Measurements from ENCODE around the gene ZC3H10.
"Not testable (repeated sequence)": the region's sequence is repeated elsewhere in the genome, so short reads cannot be mapped to it uniquely, and the experiment has no call there.

The ZC3H10 gene

GRCh38 chr12:56115329-56115728 lies 2.7 kb upstream of the ZC3H10 start:
- H3K9me3 ChIP-seq (ENCODE audit: control insufficient read depth, low read length), result no peaks in the 10 kb centered on the region
- no peaks in the 10 kb centered on the region for H3K27me3 ChIP-seq (replicated peaks; ENCODE audit: control insufficient read depth, insufficient read depth, low read length, poor library complexity, severe bottlenecking)
- peaks cover 26% of the 10 kb centered on the region for H3K36me3 ChIP-seq (ENCODE audit: control insufficient read depth, insufficient read depth, low read length)
- peaks cover 29% of the 10 kb centered on the region for H3K4me1 ChIP-seq (ENCODE audit: control insufficient read depth, insufficient read depth, low read length, poor library complexity, severe bottlenecking)
- H3K27ac ChIP-seq (ENCODE audit: insufficient read depth, low read length, poor library complexity, severe bottlenecking), result peak overlapping the region; percentile 92
- no peak for DNase-seq
- H3K4me3 ChIP-seq (ENCODE audit: insufficient read depth, low read depth, low read length, poor library complexity, severe bottlenecking), result no peak overlapping the region

GRCh38 chr12:56116267-56117081 lies 1.6 kb upstream of the ZC3H10 start, which contains the start of gene RPL41:
RPL41 (plus strand) TSS chr12:56116633.
- H3K4me3 ChIP-seq (ENCODE audit: insufficient read depth, low read depth, low read length, poor library complexity, severe bottlenecking), result peak within 1 kb of the TSS; percentile 84
- peak; percentile 86 to 89 (median 89) for DNase-seq
- H3K36me3 ChIP-seq (ENCODE audit: control insufficient read depth, insufficient read depth, low read length), result peaks cover 22% of the 10 kb centered on the region
- no peaks in the 10 kb centered on the region for H3K9me3 ChIP-seq (ENCODE audit: control insufficient read depth, low read length)
- H3K27me3 ChIP-seq (replicated peaks; ENCODE audit: control insufficient read depth, insufficient read depth, low read length, poor library complexity, severe bottlenecking), result no peaks in the 10 kb centered on the region
- peaks cover 29% of the 10 kb centered on the region for H3K4me1 ChIP-seq (ENCODE audit: control insufficient read depth, insufficient read depth, low read length, poor library complexity, severe bottlenecking)
- peak within 1 kb of the TSS; percentile 92 for H3K27ac ChIP-seq (ENCODE audit: insufficient read depth, low read length, poor library complexity, severe bottlenecking)

- peak overlapping the region; percentile 84 for H3K4me3 ChIP-seq (ENCODE audit: insufficient read depth, low read depth, low read length, poor library complexity, severe bottlenecking)
- not testable (repeated sequence) for H3K9me3 ChIP-seq (ENCODE audit: control insufficient read depth, low read length); H3K27me3 ChIP-seq (replicated peaks; ENCODE audit: control insufficient read depth, insufficient read depth, low read length, poor library complexity, severe bottlenecking); DNase-seq
- peaks cover 29% of the 10 kb centered on the region for H3K4me1 ChIP-seq (ENCODE audit: control insufficient read depth, insufficient read depth, low read length, poor library complexity, severe bottlenecking)
- peaks cover 23% of the 10 kb centered on the region for H3K36me3 ChIP-seq (ENCODE audit: control insufficient read depth, insufficient read depth, low read length)
- peak overlapping the region; percentile 92 for H3K27ac ChIP-seq (ENCODE audit: insufficient read depth, low read length, poor library complexity, severe bottlenecking)
Measured at GRCh38 chr12:56117082-56117706, 872 bp upstream of the ZC3H10 start.

- H3K36me3 ChIP-seq (ENCODE audit: control insufficient read depth, insufficient read depth, low read length), result peaks cover 16% of the 10 kb centered on the region
- peaks cover 29% of the 10 kb centered on the region for H3K4me1 ChIP-seq (ENCODE audit: control insufficient read depth, insufficient read depth, low read length, poor library complexity, severe bottlenecking)
- H3K27ac ChIP-seq (ENCODE audit: insufficient read depth, low read length, poor library complexity, severe bottlenecking), result peak overlapping the region; percentile 92
- DNase-seq, result no peak
- H3K27me3 ChIP-seq (replicated peaks; ENCODE audit: control insufficient read depth, insufficient read depth, low read length, poor library complexity, severe bottlenecking), result no peaks in the 10 kb centered on the region
- peak overlapping the region; percentile 54 for H3K4me3 ChIP-seq (ENCODE audit: insufficient read depth, low read depth, low read length, poor library complexity, severe bottlenecking)
- no peaks in the 10 kb centered on the region for H3K9me3 ChIP-seq (ENCODE audit: control insufficient read depth, low read length)
Measured at GRCh38 chr12:56118688-56119357, 757 bp downstream of the ZC3H10 start.

GRCh38 chr12:56119361-56119796 lies 1.3 kb downstream of the ZC3H10 start:
- H3K9me3 ChIP-seq (ENCODE audit: control insufficient read depth, low read length), result no peaks in the 10 kb centered on the region
- peak overlapping the region; percentile 92 for H3K27ac ChIP-seq (ENCODE audit: insufficient read depth, low read length, poor library complexity, severe bottlenecking)
- DNase-seq, result peak; percentile 24 to 56 (median 39)
- H3K4me1 ChIP-seq (ENCODE audit: control insufficient read depth, insufficient read depth, low read length, poor library complexity, severe bottlenecking), result peaks cover 29% of the 10 kb centered on the region
- H3K27me3 ChIP-seq (replicated peaks; ENCODE audit: control insufficient read depth, insufficient read depth, low read length, poor library complexity, severe bottlenecking), result no peaks in the 10 kb centered on the region
- peak overlapping the region; percentile 54 for H3K4me3 ChIP-seq (ENCODE audit: insufficient read depth, low read depth, low read length, poor library complexity, severe bottlenecking)
- H3K36me3 ChIP-seq (ENCODE audit: control insufficient read depth, insufficient read depth, low read length), result peaks cover 16% of the 10 kb centered on the region

- no peaks in the 10 kb centered on the region for H3K27me3 ChIP-seq (replicated peaks; ENCODE audit: control insufficient read depth, insufficient read depth, low read length, poor library complexity, severe bottlenecking)
- peaks cover 29% of the 10 kb centered on the region for H3K4me1 ChIP-seq (ENCODE audit: control insufficient read depth, insufficient read depth, low read length, poor library complexity, severe bottlenecking)
- H3K9me3 ChIP-seq (ENCODE audit: control insufficient read depth, low read length), result no peaks in the 10 kb centered on the region
- H3K36me3 ChIP-seq (ENCODE audit: control insufficient read depth, insufficient read depth, low read length), result peaks cover 16% of the 10 kb centered on the region
- H3K4me3 ChIP-seq (ENCODE audit: insufficient read depth, low read depth, low read length, poor library complexity, severe bottlenecking), result no peak overlapping the region
- no peak overlapping the region for H3K27ac ChIP-seq (ENCODE audit: insufficient read depth, low read length, poor library complexity, severe bottlenecking)
- no peak for DNase-seq
Measured at GRCh38 chr12:56120158-56120846, 2.2 kb downstream of the ZC3H10 start.

GRCh38 chr12:56121204-56121870 lies 3.3 kb downstream of the ZC3H10 start:
- Histone ChIP-seq H3K27me3 (replicated peaks; ENCODE audit: control insufficient read depth, insufficient read depth, low read length, poor library complexity, severe bottlenecking) (no peaks in the 10 kb centered on the region), H3K4me1 (ENCODE audit: control insufficient read depth, insufficient read depth, low read length, poor library complexity, severe bottlenecking) (peaks cover 34% of the 10 kb centered on the region)

GRCh38 chr12:56122637-56123036 lies 4.6 kb downstream of the ZC3H10 start:
- H3K36me3 ChIP-seq (ENCODE audit: control insufficient read depth, insufficient read depth, low read length), result peaks cover 16% of the 10 kb centered on the region
- H3K27me3 ChIP-seq (replicated peaks; ENCODE audit: control insufficient read depth, insufficient read depth, low read length, poor library complexity, severe bottlenecking), result no peaks in the 10 kb centered on the region
- no peak for DNase-seq
- H3K27ac ChIP-seq (ENCODE audit: insufficient read depth, low read length, poor library complexity, severe bottlenecking), result no peak overlapping the region
- no peak overlapping the region for H3K4me3 ChIP-seq (ENCODE audit: insufficient read depth, low read depth, low read length, poor library complexity, severe bottlenecking)
- peaks cover 37% of the 10 kb centered on the region for H3K4me1 ChIP-seq (ENCODE audit: control insufficient read depth, insufficient read depth, low read length, poor library complexity, severe bottlenecking)
- H3K9me3 ChIP-seq (ENCODE audit: control insufficient read depth, low read length), result no peaks in the 10 kb centered on the region

More at GRCh38 chr12:56121204-56121870, 3.3 kb downstream of the ZC3H10 start:
- Histone ChIP-seq H3K4me3 (ENCODE audit: insufficient read depth, low read depth, low read length, poor library complexity, severe bottlenecking) (no peak overlapping the region), H3K36me3 (ENCODE audit: control insufficient read depth, insufficient read depth, low read length) (peaks cover 16% of the 10 kb centered on the region), H3K27ac (ENCODE audit: insufficient read depth, low read length, poor library complexity, severe bottlenecking) (no peak overlapping the region), H3K9me3 (ENCODE audit: control insufficient read depth, low read length) (no peaks in the 10 kb centered on the region)
- DNase-seq, result no peak

- H3K4me3 ChIP-seq (ENCODE audit: insufficient read depth, low read depth, low read length, poor library complexity, severe bottlenecking), result no peak overlapping the region
- no peaks in the 10 kb centered on the region for H3K9me3 ChIP-seq (ENCODE audit: control insufficient read depth, low read length)
- H3K27me3 ChIP-seq (replicated peaks; ENCODE audit: control insufficient read depth, insufficient read depth, low read length, poor library complexity, severe bottlenecking), result no peaks in the 10 kb centered on the region
- H3K27ac ChIP-seq (ENCODE audit: insufficient read depth, low read length, poor library complexity, severe bottlenecking), result no peak overlapping the region
- no peak for DNase-seq
- peaks cover 27% of the 10 kb centered on the region for H3K4me1 ChIP-seq (ENCODE audit: control insufficient read depth, insufficient read depth, low read length, poor library complexity, severe bottlenecking)
- H3K36me3 ChIP-seq (ENCODE audit: control insufficient read depth, insufficient read depth, low read length), result peaks cover 16% of the 10 kb centered on the region
Measured at GRCh38 chr12:56124133-56124532, 6.1 kb downstream of the ZC3H10 start.

All from effector memory CD4-positive, alpha-beta T cell (primary cell).